Muscle of leg (tissue), 11 donors: Measurements from ENCODE around the gene FAM118B. TPM values are rescaled to one million over a fixed set of nuclear protein-coding genes. Genes with fewer than 3 reads are reported as not detected.

Experiments used
- DNase-seq: peaks from one replicate; pipeline ENCODE4 v3.0.0; 2013
- H3K27ac ChIP-seq: one replicate; pipeline ENCODE4 v1.5.1; 2013; ENCODE audit warnings: mild to moderate bottlenecking, low read length, control low read depth
- H3K27me3 ChIP-seq: one replicate; pipeline ENCODE4 v1.6.1; 2013; ENCODE audit warnings: low read length; ENCODE audit not compliant: control insufficient read depth, insufficient read depth
- H3K36me3 ChIP-seq: one replicate; pipeline ENCODE4 v1.6.1; 2013; ENCODE audit warnings: low read length; ENCODE audit not compliant: control insufficient read depth, insufficient read depth
- H3K4me1 ChIP-seq: one replicate; pipeline ENCODE4 v1.6.1; 2013; ENCODE audit warnings: low read length; ENCODE audit not compliant: control insufficient read depth, insufficient read depth
- H3K4me3 ChIP-seq: one replicate; pipeline ENCODE4 v1.5.1; 2013; ENCODE audit warnings: low read length, control low read depth
- H3K9me3 ChIP-seq: replicated peaks from 2 replicates; pipeline ENCODE4 v1.6.1; 2013; ENCODE audit warnings: low read depth, low read length; ENCODE audit not compliant: control insufficient read depth
- WGBS: methylation state at CpG from one replicate; pipeline ENCODE4 v1.1.5; 2013; ENCODE audit warnings: missing lambda C conversion rate; ENCODE audit not compliant: insufficient coverage; 5-methylcytosine and 5-hydroxymethylcytosine counted together
- polyA plus RNA-seq, 8 donors: library from polyadenylated mRNA; unstranded; fragments of 120-200 nt; gene quantifications; one replicate each; pipeline versions ENCODE4 v1.2.1 to v1.2.3, GENCODE V29; 2013; ENCODE audit warnings: inconsistent platforms in 1 of 8, low replicate concordance in 1 of 8; ENCODE audit not compliant: insufficient read length in 8 of 8, insufficient read depth in 1 of 8
- total RNA-seq: library from RNA; stranded (reverse); fragments of 120-200 nt; gene quantifications from one replicate; pipeline ENCODE4 v1.2.4, GENCODE V29; 2013

FAM118B gene
- total and polyA plus RNA-seq, 9 donors: 18.5 to 23.7 (median 20.2) TPM

DNA sequence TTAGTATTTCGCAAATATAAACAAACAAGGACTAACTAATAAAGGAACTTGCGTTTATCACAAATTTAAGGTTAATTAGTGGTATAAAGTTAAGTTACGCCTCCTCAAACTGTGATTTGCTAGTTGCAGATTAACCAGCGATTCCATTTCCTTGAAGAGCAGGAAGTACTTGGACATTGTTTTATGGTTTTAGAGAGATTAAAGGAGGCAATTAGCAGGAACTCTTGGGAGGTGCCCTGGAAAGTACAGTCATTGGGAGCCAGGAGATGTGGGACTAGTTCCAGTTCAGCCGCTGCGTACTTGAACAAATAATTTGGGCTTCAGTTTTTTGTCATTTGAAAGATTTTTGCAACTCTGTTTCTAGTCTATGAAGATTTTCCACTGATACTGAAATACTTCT, 3.3 kb downstream of the FAM118B start:
- Histone ChIP-seq H3K27me3 (no peaks in the 10 kb centered on the region), H3K4me1 (peaks cover 10% of the 10 kb centered on the region), H3K27ac (no peak overlapping the region), H3K4me3 (no peak overlapping the region), H3K9me3 (no peaks in the 10 kb centered on the region), H3K36me3 (peaks cover under 1% of the 10 kb centered on the region)
- no peak for DNase-seq
- WGBS: 67% methylated on average over 1 of the region's 6 CpGs

DNA sequence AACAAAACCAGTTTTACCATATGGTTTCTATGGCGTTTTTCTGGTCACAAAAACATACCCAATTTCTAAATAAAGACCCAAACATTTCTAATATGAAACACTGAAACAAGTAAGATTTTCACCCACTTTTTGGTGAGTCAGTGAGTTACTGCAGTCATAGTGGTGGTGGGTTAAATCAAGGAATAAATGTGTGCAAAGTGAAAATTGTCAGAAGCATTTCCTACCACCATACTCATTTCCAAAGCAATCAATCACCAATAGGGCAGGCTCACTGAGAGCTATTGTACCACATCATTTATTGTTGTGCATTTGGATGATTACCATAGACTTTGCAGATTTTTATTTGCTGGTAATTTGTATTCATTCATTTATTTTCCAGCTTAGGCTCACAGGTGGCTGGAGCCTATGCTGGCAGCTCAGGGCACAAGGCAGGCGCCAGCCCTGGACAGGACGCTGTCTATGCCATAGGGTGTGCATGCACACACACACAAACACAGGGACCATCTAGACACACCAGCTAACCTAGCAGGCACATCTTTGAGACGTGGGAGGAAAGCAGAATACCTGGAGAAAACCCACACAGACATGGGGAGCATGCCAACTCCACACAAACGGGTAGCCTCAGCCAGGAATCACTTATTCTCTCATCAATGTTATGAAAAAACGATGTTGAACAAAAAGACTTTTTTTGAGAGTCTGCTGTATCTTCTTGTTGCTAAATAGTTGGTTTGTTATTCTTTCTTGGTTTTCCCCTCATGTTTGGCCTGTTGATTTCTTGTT, 5.1 kb downstream of the FAM118B start:
- no peak overlapping the region for H3K27ac ChIP-seq

DNA sequence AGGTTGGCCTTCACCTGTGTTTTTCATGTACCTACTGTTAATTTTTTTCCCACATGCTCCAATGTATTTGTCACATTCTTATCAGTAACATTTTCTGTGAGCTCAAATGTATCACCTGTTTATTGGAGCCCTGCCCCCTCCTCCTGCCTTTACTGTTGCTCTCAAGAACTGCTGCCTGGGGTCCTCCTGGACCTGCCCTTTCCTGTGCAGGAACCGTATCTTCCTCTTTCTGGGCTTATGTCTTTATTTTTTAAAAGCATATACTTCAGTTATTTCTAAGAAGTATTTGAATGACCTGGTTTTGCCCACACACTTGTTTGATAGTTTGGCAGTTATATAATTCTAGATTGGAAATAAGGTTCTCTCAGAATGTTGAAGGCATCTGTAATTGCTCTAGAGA, 5.9 kb downstream of the FAM118B start:
- H3K4me1 ChIP-seq: peaks cover 2% of the 10 kb centered on the region
- no peaks in the 10 kb centered on the region for H3K36me3 ChIP-seq
- no peak overlapping the region for H3K4me3 ChIP-seq
- DNase-seq: no peak
- no peak overlapping the region for H3K27ac ChIP-seq
- no peaks in the 10 kb centered on the region for H3K9me3 ChIP-seq
- no CpG with 5 or more reads among the region's 1 CpG for WGBS
- no peaks in the 10 kb centered on the region for H3K27me3 ChIP-seq

More for the DNA sequence above, 5.1 kb downstream of the FAM118B start:
- no peak for DNase-seq
- Histone ChIP-seq H3K36me3 (no peaks in the 10 kb centered on the region), H3K27me3 (no peaks in the 10 kb centered on the region), H3K4me3 (no peak overlapping the region), H3K9me3 (no peaks in the 10 kb centered on the region), H3K4me1 (peaks cover 6% of the 10 kb centered on the region)
- WGBS: 100% methylated on average over 2 of the region's 6 CpGs

DNA sequence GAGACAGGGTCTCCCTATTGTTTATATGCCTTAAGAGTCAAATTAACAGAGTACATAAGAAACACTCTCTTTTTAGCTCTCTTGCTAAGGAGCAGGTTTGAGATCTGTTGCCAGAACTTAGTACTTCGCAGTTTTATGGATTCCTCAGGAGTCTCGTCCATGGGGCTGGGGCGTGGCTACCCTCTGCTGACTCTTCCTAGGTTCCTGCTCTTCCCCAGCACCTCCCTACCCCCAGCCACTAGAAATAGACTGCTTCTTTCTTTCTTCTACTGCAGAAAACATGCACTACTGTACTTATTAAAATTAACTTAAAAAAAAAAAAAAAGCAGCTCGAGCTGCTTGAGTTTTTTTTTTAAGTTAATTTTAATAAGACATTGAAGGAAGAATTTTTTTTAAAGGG, 8.0 kb downstream of the FAM118B start:
- no peak for DNase-seq
- no peaks in the 10 kb centered on the region for H3K4me1 ChIP-seq
- H3K27me3 ChIP-seq: no peaks in the 10 kb centered on the region
- no peaks in the 10 kb centered on the region for H3K9me3 ChIP-seq
- 55% methylated on average over 3 of the region's 4 CpGs for WGBS
- H3K36me3 ChIP-seq: no peaks in the 10 kb centered on the region
- no peak overlapping the region for H3K4me3 ChIP-seq
- no peak overlapping the region for H3K27ac ChIP-seq

DNA sequence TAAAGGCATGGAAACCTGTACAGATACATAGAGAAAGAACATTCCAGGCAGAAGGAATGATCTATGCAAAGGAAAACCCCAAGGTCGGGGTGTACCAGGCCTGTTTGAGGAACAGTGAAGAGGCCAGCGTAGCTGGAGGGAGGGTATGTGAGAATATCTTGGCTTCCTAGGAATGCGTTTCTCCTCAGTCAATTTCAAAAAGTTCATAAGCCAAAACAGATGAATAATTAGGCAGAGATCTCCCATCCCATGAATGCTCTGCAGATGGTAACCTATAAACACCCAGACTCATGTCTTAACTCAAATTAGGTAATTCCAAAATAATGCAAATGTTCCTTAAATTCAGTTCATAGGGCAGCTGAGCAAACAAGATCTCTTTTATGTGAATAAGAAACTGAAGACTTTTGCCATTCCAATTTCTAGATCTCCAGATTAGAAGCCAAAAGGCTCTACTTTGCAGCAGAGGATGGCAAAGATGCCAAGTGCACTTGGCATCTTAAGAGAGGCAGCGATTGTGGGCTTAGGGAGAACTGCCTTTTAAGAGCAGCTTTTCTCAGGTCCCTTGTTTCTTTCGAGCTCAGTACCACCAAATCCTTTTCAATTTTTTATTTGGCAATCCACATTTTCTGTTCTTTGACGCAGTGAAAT, 13.2 kb downstream of the FAM118B start:
- WGBS: 100% methylated on average over 3 of the region's 6 CpGs
- Histone ChIP-seq H3K4me1 (no peaks in the 10 kb centered on the region), H3K36me3 (no peaks in the 10 kb centered on the region), H3K27me3 (no peaks in the 10 kb centered on the region), H3K27ac (no peak overlapping the region), H3K4me3 (no peak overlapping the region), H3K9me3 (no peaks in the 10 kb centered on the region)
- no peak for DNase-seq

DNA sequence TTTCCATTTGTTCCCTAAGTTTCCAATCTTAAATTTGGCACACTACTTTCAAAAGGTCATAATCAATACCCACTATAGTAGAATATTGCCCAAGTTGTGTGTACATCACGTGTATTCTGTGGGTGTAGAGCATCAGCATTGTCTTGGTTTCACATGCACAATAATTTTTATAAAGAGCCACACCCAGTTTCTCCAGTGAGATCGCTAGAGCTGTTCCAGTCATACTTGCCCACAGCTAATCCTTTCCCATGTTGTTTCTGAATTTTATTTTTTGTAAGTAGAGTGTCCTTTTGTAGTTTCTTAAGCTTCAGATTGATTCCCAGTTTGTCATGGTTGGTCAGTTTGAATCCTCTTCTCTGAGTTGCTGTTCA, 13.7 kb downstream of the FAM118B start:
- H3K9me3 ChIP-seq: no peaks in the 10 kb centered on the region
- H3K4me1 ChIP-seq: no peaks in the 10 kb centered on the region
- H3K4me3 ChIP-seq: no peak overlapping the region
- DNase-seq: no peak
- no peaks in the 10 kb centered on the region for H3K27me3 ChIP-seq
- WGBS: 100% methylated on average over 1 of the region's 2 CpGs
- no peaks in the 10 kb centered on the region for H3K36me3 ChIP-seq
- H3K27ac ChIP-seq: no peak overlapping the region

DNA sequence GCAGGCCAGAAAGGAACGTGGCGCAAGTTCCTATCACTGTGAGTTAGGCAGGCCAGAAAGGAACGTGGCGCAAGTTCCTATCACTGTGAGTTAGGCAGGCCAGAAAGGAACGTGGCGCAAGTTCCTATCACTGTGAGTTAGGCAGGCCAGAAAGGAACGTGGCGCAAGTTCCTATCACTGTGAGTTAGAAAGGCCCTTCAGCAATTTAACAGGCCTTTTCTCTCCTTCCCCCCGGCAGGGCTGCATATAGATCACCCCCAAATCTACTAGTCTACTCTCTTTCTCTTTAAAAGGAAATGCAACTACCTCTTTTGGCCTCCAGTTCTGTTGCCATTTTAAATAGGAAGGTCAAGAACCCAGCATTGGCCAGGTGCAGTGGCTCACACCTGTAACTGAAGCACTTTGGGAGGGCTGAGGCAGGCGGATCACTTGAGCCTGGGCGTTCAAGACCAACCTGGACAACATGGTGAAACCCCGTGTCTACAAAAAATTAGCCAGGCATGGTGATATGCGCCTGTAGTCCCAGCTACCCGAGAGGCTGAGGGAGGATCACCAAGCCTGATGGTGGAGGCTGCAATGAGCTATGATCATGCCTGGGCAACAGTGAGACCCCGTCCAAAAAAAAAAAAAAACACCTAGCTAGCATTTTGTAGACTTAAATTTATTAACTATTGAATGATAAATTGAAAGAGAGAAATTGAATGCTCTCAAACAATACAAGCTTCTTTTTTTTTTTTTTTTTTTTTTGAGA, 14.9 kb downstream of the FAM118B start:
- no peak for DNase-seq
- H3K36me3 ChIP-seq: no peaks in the 10 kb centered on the region
- WGBS: 100% methylated on average over 3 of the region's 15 CpGs
- no peak overlapping the region for H3K27ac ChIP-seq
- peaks cover 2% of the 10 kb centered on the region for H3K4me1 ChIP-seq
- H3K9me3 ChIP-seq: no peaks in the 10 kb centered on the region
- H3K27me3 ChIP-seq: no peaks in the 10 kb centered on the region
- H3K4me3 ChIP-seq: no peak overlapping the region

DNA sequence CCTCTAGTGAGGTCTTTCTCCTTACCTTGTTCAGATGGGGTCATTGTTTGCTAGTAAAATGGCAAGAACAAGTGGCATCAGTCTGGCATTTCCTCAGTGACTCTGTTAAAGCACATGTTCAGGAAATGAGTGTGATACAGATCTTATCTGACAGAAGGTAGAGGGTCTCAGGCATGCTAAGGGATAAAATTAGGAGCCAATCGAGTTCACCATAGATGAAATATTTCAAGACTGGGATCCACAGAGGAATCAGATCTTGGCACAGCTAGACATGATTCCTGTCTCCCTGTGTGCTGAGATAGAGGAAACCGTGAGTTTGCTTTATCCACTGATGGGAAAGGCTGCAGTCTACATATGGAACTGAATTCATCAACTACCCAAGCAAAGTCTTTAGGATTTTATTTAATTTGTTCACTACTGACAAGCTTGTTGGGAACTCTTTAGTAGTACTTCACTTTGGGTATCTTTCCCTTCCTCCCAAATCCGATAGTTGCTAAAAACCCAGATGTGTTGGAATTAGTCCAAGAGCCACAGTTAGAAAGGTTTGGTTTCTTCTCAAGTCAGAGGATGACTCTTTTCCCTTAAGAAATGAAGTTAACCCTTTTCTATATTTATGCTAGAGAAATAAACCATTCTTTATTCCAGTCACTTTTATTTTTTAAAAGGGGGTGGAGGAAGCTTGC, 18.4 kb downstream of the FAM118B start:
- no peak overlapping the region for H3K4me3 ChIP-seq
- H3K36me3 ChIP-seq: peaks cover 3% of the 10 kb centered on the region
- H3K4me1 ChIP-seq: peaks cover 2% of the 10 kb centered on the region
- 29% methylated on average over 1 of the region's 3 CpGs for WGBS
- H3K27me3 ChIP-seq: no peaks in the 10 kb centered on the region
- DNase-seq: peak; percentile 80
- H3K27ac ChIP-seq: no peak overlapping the region
- H3K9me3 ChIP-seq: no peaks in the 10 kb centered on the region

DNA sequence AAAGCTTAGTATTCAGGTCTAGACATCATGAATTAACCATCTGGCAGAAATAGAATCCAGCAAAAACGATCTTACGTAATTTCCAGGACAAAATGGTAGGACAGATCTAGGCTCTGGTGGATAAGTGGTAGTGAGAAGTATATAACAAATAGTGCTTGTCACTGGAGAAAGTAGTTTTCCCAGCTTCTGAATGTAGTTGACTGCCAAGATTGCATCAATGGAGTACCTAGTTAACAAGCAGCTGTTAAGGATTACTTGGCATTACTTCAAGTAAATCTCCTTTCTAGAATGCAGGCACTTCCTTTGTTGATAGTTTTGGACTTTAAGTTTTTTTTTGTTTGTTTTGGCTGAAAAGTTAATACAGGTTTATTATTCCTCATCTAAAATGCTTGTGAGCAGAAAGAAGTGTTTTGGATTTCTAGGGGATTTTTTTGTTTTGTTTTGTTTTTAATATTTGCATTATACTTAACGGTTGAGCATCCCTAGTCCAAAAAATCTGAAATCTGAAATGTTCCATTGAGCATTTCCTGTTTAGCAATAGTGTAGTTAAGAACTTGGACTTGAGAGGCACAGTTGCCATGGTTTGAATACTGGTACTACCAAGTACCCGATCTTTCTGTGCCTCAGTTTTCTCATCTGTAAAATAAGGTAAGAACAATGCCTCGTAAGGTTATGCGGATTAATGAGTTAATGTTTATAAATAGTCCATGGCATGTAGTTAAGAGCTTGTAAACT, 20.3 kb downstream of the FAM118B start:
- no peaks in the 10 kb centered on the region for H3K27me3 ChIP-seq
- peak; percentile 49 for DNase-seq
- peaks cover 3% of the 10 kb centered on the region for H3K36me3 ChIP-seq
- H3K4me3 ChIP-seq: no peak overlapping the region
- H3K4me1 ChIP-seq: peaks cover 2% of the 10 kb centered on the region
- H3K27ac ChIP-seq: no peak overlapping the region
- H3K9me3 ChIP-seq: no peaks in the 10 kb centered on the region
- WGBS: 30% methylated on average over 2 of the region's 6 CpGs
